Caco-2 (cell line): ENCODE measurements around the gene KDM5C. TPM values are rescaled to one million over a fixed set of nuclear protein-coding genes. Genes with fewer than 3 reads are reported as not detected.

Experiments
- BruUV-seq: library from RNA; stranded (reverse); fragments of 400-500 nt; replicated peaks from 2 replicates; lab custom pipeline; 2021; lab: Mats Ljungman, UMichigan
- CTCF ChIA-PET: fragments of 300-600 bp; sonication (Branson Sonifier 250); formaldehyde crosslinking; loops from one replicate; lab custom pipeline; 2022; ENCODE audit warnings: antibody characterized with exemption; lab: Charles Lee
- POLR2A ChIA-PET: fragments of 300-600 bp; sonication (Branson Sonifier 250); formaldehyde crosslinking; loops from one replicate; lab custom pipeline; 2022; ENCODE audit warnings: antibody characterized with exemption; lab: Charles Lee
- DNase-seq, 2 experiments: peaks; one replicate each; pipeline versions ENCODE4 v3.0.0 to v3.0.0-alpha.2; 2020 to 2022
- H3K27me3 ChIP-seq: replicated peaks from 2 replicates; pipeline ENCODE4 v1.6.0; 2011; ENCODE audit warnings: low read length; ENCODE audit not compliant: control insufficient read depth, insufficient read depth
- H3K36me3 ChIP-seq: 2 replicates; pipeline ENCODE4 v1.5.1; 2011; ENCODE audit warnings: low read length; ENCODE audit not compliant: control insufficient read depth, insufficient read depth
- H3K4me1 ChIP-seq: fragments of 250-450 bp; sonication (Bioruptor Pico); 2 replicates; pipeline ENCODE4 v1.5.1; 2020; ENCODE audit warnings: mild to moderate bottlenecking
- H3K4me3 ChIP-seq: 2 replicates; pipeline ENCODE4 v1.5.1; 2011; ENCODE audit warnings: low read depth, mild to moderate bottlenecking, control low read depth, low read length
- H3K9me3 ChIP-seq: fragments of 250-450 bp; sonication (Bioruptor Pico); 2 replicates; pipeline ENCODE4 v1.5.1; 2020; ENCODE audit warnings: mild to moderate bottlenecking, moderate library complexity
- H3K27ac Mint-ChIP-seq: one replicate; pipeline ENCODE4 v1.8.0; 2022; ENCODE audit warnings: mixed read lengths; ENCODE audit not compliant: unreplicated experiment
- H3K27me3 Mint-ChIP-seq: one replicate; pipeline ENCODE4 v1.8.0; 2022; ENCODE audit warnings: mixed read lengths; ENCODE audit not compliant: insufficient read depth, unreplicated experiment
- H3K36me3 Mint-ChIP-seq: one replicate; pipeline ENCODE4 v1.8.0; 2022; ENCODE audit warnings: mild to moderate bottlenecking, mixed read lengths; ENCODE audit not compliant: insufficient read depth, unreplicated experiment
- H3K4me1 Mint-ChIP-seq: one replicate; pipeline ENCODE4 v1.8.0; 2022; ENCODE audit warnings: low read depth, mixed read lengths; ENCODE audit not compliant: unreplicated experiment
- H3K4me3 Mint-ChIP-seq: one replicate; pipeline ENCODE4 v1.8.0; 2022; ENCODE audit warnings: mild to moderate bottlenecking, moderate library complexity, mixed read lengths; ENCODE audit not compliant: unreplicated experiment
- H3K9me3 Mint-ChIP-seq: one replicate; pipeline ENCODE4 v1.8.0; 2022; ENCODE audit warnings: mixed read lengths; ENCODE audit not compliant: unreplicated experiment
- CTCF ChIP-seq, 2 experiments: fragments of 200-600 bp in 1 of 2; IDR thresholded peaks; 1 replicate in 1 of 2; 2 replicates in 1 of 2; pipeline versions ENCODE4 v1.5.1 to v1.8.0; 2011 to 2022; ENCODE audit warnings: antibody characterized with exemption in 1 of 2, control low read depth in 1 of 2, inconsistent platforms in 1 of 2, low read depth in 1 of 2, low read length in 1 of 2, mild to moderate bottlenecking in 1 of 2, moderate library complexity in 1 of 2; ENCODE audit not compliant: insufficient read depth in 1 of 2, severe bottlenecking in 1 of 2, unreplicated experiment in 1 of 2
- intact Hi-C: fragments of 100-400 bp; cut with micrococcal nuclease; formaldehyde crosslinking; loops from one replicate; pipeline ENCODE4 v1.10.0; 2022; ENCODE audit not compliant: unreplicated experiment
- total RNA-seq: library from RNA; stranded (reverse); gene quantifications from 2 replicates; pipeline ENCODE4 v1.2.3, GENCODE V29; 2022

The KDM5C gene
- total RNA-seq, 1 experiment from 2014 or later = 84.5 TPM

DNA sequence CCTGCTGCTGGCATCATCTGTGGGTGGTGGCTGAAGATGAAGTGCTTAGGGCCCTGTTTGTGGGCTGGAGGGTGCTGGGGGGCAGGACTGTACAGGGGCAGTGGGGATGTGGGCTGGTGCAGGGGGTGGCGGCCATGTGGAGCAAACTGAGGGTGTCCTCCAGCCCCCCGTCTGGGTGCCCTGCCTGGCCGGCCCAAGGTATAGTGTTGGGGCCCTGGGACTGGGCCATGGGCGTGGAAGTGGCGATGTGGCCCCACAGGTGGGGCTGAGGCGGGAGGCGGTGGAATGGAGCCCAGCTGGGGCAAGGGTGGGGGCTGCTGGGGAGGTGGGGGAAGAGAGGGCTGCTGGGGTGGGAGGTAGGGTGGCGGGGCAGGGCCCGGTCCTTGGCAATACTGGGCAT lies 9.5 kb upstream of the KDM5C start:
- no peaks in the 10 kb centered on the region for H3K9me3 Mint-ChIP-seq
- ChIA-PET POLR2A (no interaction called here), CTCF (no interaction called here)
- no peak overlapping the region for H3K27ac Mint-ChIP-seq
- H3K4me3 Mint-ChIP-seq = no peak overlapping the region
- BruUV-seq = no TSS peak
- no peaks in the 10 kb centered on the region for H3K9me3 ChIP-seq
- DNase-seq = no peak
- no peaks in the 10 kb centered on the region for H3K4me1 Mint-ChIP-seq
- no peaks in the 10 kb centered on the region for H3K27me3 ChIP-seq
- H3K4me3 ChIP-seq = no peak overlapping the region
- H3K4me1 ChIP-seq = no peaks in the 10 kb centered on the region
- intact Hi-C loops = no loop called here
- H3K36me3 ChIP-seq = no peaks in the 10 kb centered on the region
- no peaks in the 10 kb centered on the region for H3K36me3 Mint-ChIP-seq
- no peak for TF ChIP-seq CTCF (IDR thresholded peaks at IDR 0.05; ENCODE audit: insufficient read depth in 1 of 2, low read depth in 1 of 2, low read length in 1 of 2, severe bottlenecking in 1 of 2, unreplicated experiment in 1 of 2)
- no peaks in the 10 kb centered on the region for H3K27me3 Mint-ChIP-seq

DNA sequence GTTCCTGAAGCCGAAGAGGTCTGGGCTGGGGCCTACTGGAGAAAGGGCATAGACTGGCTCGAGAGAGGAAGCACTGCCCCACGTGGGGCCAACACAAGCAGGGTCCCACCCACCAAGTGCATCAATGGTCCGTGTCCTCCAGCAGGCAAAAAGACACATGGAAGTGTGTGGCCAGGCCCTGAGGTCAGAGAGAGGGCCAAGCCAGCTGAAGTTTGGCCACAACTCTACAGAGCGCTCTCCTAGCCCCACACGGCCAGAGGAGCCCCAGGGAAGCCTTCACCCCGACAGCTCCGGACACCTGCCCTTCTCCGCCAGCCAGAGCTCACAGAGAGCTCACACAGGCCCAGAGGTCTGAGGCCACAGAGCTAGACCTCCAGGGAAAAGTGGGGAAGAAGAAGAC lies 8.5 kb upstream of the KDM5C start:
- no peak overlapping the region for H3K27ac Mint-ChIP-seq
- H3K4me3 Mint-ChIP-seq = no peak overlapping the region
- no TSS peak for BruUV-seq
- Histone ChIP-seq H3K36me3 (no peaks in the 10 kb centered on the region), H3K27me3 (no peaks in the 10 kb centered on the region), H3K9me3 (no peaks in the 10 kb centered on the region), H3K4me1 (no peaks in the 10 kb centered on the region), H3K4me3 (no peak overlapping the region)
- no peak for DNase-seq
- H3K4me1 Mint-ChIP-seq = no peaks in the 10 kb centered on the region
- H3K9me3 Mint-ChIP-seq = no peaks in the 10 kb centered on the region
- POLR2A ChIA-PET = no interaction called here
- intact Hi-C loops = no loop called here
- no peaks in the 10 kb centered on the region for H3K36me3 Mint-ChIP-seq
- no peak for TF ChIP-seq CTCF (IDR thresholded peaks at IDR 0.05; ENCODE audit: insufficient read depth in 1 of 2, low read depth in 1 of 2, low read length in 1 of 2, severe bottlenecking in 1 of 2, unreplicated experiment in 1 of 2)
- H3K27me3 Mint-ChIP-seq = no peaks in the 10 kb centered on the region
- CTCF ChIA-PET = no interaction called here

DNA sequence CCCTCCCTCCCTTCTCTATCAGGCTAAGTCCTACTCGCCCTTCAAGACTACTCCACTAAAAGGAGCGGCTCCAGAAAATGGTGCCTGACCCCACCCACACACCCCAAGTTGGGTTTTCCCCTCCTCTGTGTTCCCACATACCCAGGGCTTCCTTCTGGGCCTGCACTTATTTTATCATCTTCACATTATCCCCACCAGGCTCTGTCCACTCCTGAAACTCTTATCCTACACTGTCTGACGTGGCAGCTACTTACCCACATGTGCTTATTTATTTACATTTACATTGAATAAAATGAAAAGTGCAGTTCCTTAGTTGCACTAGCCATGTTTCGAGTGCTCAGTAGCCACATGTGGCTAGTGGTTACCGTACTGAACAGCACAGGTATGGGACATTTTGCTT lies 5.1 kb upstream of the KDM5C start:
- Histone ChIP-seq H3K36me3 (no peaks in the 10 kb centered on the region), H3K4me1 (peaks cover 6% of the 10 kb centered on the region), H3K9me3 (no peaks in the 10 kb centered on the region), H3K4me3 (no peak overlapping the region), H3K27me3 (no peaks in the 10 kb centered on the region)
- Mint-ChIP-seq H3K9me3 (no peaks in the 10 kb centered on the region), H3K36me3 (peaks cover 4% of the 10 kb centered on the region), H3K27ac (no peak overlapping the region), H3K4me3 (no peak overlapping the region), H3K4me1 (no peaks in the 10 kb centered on the region), H3K27me3 (no peaks in the 10 kb centered on the region)
- no peak for TF ChIP-seq CTCF (IDR thresholded peaks at IDR 0.05; ENCODE audit: insufficient read depth in 1 of 2, low read depth in 1 of 2, low read length in 1 of 2, severe bottlenecking in 1 of 2, unreplicated experiment in 1 of 2)
- intact Hi-C loops = no loop called here
- ChIA-PET CTCF (no interaction called here), POLR2A (no interaction called here)
- no peak for DNase-seq
- BruUV-seq = no TSS peak
